Activated naive CD4-positive, alpha-beta T cell treated with anti-CD3 and anti-CD28 coated beads, Interleukin-2, amount 50 U/mL, for 72 hours (primary cell): ENCODE measurements around the gene CHID1. TPM values are rescaled to one million over a fixed set of nuclear protein-coding genes. Genes with fewer than 3 reads are reported as not detected.
A peak's percentile ranks its signal among the peaks of the same experiment; 100 is the strongest.

Experiments used
- ATAC-seq, 2 donors: fragments of 150-1000 bp; cut with Tn5 transposase; 2 replicates each; pipeline ENCODE4 v1.10.0; 2021; ENCODE audit warnings: mild to moderate bottlenecking in 2 of 2, moderate library complexity in 2 of 2
- DNase-seq, 2 donors: peaks; one replicate each; pipeline ENCODE4 v3.0.0; 2021 to 2022; ENCODE audit warnings: low spot score in 2 of 2
- H3K27ac Mint-ChIP-seq, 2 donors: one replicate each; pipeline ENCODE4 v1.8.0; 2022; ENCODE audit warnings: mild to moderate bottlenecking in 2 of 2, mixed read lengths in 2 of 2
- H3K36me3 Mint-ChIP-seq, 2 donors: one replicate each; pipeline ENCODE4 v1.8.0; 2022; ENCODE audit warnings: mixed read lengths in 2 of 2
- H3K9me3 Mint-ChIP-seq, 2 donors: one replicate each; pipeline ENCODE4 v1.8.0; 2022; ENCODE audit warnings: mixed read lengths in 2 of 2
- total RNA-seq, 2 donors: library from RNA; stranded (reverse); gene quantifications; one replicate each; pipeline ENCODE4 v1.2.3, GENCODE V29; 2022

CHID1 gene
- total RNA-seq, 2 donors from 2014 or later, result 49.1 to 62.6 TPM

DNA sequence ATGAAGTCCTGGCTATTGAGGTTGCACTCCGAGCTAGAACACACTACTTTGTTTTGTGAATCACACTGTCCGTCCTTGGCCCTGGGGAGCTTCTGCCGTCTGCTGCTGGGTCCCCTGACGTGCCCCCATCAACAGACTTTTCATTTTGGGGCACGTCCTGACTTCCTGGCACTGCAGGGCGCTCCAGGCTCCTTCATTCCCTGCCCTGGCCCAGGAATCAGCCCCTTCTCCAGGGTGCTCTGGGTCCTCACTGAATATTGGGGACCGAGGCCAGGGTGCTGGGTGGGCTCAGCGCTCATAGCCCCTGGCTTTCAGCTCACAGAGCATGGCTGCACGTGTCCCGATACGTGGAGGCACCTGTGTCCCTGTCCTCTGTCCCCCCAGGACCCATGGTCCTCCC, 45.7 kb downstream of the CHID1 start:
- Mint-ChIP-seq H3K36me3 (no peaks in the 10 kb centered on the region), H3K27ac (peak overlapping the region in 1 of 2 donors; percentile 36), H3K9me3 (no peaks in the 10 kb centered on the region)
- DNase-seq, result no peak
- ATAC-seq, result no peak

DNA sequence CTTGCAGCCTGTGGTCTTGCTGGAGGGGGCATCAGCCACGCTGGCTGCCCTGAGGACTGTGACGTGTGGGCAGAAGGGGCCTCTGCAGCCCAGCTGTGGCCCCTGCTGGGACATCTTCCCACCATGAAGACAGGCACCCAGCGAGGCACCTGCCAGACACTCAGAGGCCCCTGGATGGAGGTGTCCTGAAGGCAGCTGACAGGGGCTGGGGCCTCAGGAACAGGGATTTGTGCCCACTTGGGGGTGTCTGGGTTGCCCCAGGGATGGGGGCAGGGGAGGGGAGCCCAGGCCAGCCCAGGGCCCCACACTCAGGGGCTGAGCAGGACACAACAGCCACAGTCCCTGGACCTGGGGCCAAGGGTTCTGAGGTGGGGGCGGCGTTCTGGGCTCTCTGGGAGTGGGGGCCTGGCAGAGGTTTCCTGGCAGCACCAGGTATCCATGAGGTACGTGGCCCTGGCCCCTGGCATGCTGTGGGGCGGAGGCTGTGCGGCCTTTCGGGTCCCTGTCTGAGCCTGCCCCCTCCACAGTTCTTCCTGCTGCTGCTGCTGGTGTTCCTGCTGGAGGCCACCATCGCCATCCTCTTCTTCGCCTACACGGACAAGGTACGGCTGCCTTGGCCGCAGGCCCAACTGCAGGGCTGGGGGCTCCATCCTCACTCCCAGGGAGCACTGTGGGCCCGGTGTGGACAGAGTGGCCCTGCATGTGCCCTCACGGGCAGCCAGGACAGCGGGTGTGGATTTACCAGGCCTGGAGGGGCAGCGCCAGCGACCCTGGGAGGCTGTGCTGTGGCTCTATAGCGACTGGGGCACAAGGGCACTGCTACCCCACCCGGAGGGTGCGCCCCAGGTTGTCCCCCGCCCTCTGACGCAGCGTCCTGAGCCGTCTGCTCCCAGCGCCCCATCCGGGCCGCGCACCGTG, 46.4 kb downstream of the CHID1 start:
- Mint-ChIP-seq H3K36me3 (no peaks in the 10 kb centered on the region), H3K27ac (no peak overlapping the region), H3K9me3 (no peaks in the 10 kb centered on the region)
- DNase-seq, result no peak
- ATAC-seq, result no peak

DNA sequence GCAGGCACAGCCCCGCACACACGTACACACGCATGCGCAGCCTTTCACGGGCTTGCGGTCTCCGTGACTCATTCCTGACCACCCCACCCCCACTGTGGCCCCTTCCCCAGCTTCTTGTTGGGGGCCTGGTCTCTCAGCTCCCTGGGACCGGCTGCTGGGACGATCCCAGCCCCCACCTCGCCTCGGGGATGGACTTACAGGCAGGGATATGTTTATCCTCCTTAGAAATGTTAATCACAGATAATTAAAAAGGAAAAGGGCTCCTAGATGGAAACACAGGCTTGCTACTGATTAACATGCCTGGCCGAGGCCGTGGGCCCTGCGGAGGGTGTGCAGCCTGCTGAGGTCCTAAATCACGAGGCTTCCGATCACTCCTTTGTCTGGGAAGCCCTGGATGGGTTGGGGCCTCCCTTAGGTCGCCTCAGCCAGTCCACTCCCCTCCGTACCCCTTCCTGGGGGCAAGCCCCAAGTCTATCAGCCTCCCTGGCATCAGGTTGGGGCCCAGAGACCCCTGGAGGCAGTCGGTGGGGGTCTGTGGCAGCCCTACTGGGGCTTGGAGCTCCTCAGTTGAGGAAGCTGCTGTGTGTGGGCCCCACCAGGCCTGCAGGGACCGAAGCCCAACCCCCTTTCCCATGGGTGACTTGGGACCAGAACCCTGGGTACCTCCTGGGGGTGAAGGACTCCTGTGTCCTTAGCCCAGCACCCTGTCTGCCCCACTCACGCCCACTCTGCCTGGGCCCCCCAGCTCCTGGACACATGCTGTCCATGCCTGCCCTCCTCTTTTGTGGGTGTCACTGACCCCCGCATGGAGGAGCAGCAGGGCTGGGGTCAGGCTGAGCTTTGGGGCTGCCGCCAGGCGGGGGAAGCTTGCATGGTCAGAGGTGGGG, 47.3 kb downstream of the CHID1 start:
- Mint-ChIP-seq H3K36me3 (no peaks in the 10 kb centered on the region), H3K9me3 (no peaks in the 10 kb centered on the region), H3K27ac (no peak overlapping the region)
- ATAC-seq (no peak), DNase-seq (no peak)

DNA sequence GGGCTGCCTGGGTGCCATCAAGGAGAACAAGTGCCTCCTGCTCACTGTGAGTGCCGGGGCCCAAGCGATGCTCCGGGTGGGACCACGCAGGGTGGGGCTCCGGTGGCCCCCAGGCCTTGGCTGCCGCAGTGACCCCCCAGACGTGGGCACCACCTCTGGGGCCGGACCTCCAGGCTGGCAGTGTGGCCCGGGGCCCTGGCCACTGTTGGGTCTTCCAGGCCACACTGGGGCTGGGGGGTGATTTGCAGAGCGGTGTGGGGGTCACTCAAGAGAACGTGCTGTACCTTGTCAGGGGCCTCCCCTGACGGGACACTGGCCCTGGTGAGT, 48.0 kb downstream of the CHID1 start:
- DNase-seq (no peak), ATAC-seq (no peak)
- Mint-ChIP-seq H3K27ac (no peak overlapping the region), H3K36me3 (no peaks in the 10 kb centered on the region), H3K9me3 (no peaks in the 10 kb centered on the region)

DNA sequence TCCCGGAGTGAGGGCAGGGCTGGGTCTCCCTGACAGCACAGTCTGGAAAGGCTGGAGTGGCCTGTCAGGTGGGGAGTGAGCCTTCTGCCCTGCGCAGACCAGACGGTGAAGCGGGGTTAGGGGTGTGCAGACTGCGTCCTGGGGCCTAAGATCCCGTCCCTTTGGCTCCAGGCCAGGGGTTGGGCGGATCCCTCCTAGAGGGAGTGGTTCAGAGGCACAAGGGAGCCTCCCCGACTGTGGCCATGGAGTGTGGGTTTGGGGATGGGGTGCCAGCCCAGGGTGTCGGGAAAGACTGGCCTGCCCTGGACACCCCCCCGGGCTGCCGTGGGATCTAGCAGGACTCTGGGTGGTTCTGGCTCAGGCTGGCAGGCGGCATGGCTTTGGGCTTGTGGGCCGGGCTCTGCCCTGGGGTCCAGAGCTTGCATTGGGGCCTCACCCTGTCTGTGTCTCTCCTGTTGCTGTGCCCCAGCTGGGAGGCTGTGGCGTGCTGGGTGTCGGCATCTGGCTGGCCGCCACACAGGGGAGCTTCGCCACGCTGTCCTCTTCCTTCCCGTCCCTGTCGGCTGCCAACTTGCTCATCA, 48.4 kb downstream of the CHID1 start:
- peak overlapping the region; percentile 57 to 79 for H3K27ac Mint-ChIP-seq
- no peaks in the 10 kb centered on the region for H3K9me3 Mint-ChIP-seq
- ATAC-seq (no peak), DNase-seq (no peak)
- no peaks in the 10 kb centered on the region for H3K36me3 Mint-ChIP-seq

DNA sequence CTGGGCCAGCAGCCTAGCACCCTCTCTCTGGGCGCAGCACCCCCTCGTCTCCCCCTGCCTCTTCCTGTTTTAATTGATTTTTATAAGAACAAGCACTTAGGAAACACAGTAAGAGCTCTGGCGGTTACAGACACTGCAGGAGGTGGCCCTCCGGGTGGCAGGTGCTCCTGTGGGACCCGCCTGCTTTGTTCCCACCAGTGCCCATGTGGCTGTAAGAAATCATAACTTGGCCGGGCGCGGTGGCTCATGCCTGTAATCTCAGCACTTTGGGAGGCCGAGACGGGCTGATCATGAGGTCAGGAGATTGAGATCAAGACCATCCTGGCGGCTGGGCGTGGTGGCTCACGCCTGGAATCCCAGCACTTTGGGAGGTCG, 49.5 kb downstream of the CHID1 start:
- H3K27ac Mint-ChIP-seq, result peak overlapping the region; percentile 57 to 90
- ATAC-seq, result no peak
- no peaks in the 10 kb centered on the region for H3K9me3 Mint-ChIP-seq
- DNase-seq, result no peak
- H3K36me3 Mint-ChIP-seq, result no peaks in the 10 kb centered on the region

DNA sequence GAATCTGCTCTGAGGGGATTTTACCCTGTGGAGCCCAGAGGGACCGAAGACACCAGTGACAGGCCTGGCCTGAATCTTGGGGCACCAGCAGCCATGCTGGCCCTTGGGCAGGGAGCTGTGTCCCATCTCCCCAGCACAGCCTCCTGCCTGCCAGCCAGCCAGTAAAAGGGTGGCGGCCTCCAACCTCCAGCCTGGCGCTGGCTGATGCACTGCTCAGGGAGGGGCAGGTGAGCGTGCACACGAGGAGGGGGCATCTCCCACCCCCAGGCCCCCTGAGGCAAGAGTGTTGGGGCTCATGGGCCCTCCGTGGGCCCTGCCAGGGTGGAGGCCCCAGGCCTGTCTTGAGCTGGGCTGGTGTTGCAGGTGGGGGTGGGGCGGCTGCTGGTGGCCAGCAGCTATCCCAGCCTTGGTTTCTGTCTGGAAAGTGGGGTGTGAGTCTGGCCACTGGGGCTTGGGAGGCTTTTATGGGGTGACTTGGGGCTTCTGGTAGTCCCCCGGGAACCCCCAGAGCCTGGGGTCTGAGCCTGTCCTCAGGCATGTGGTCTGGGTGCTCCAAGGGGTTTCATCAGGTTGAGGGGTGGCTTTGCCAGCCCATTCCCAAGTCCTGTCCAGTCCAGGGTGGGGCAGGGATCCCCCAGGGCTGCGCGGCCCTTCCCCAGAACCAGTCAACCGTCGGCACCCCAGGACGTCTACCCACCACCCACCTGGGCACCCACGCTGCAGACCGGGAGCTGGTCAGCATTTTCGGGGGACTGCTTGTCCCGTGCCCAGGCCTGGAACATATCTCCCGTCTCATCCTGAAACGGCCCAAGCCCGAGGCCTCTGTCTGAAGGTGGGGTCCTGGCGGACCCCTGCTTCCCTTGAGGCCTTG, 50.1 kb downstream of the CHID1 start:
- ATAC-seq (no peak), DNase-seq (no peak)
- H3K9me3 Mint-ChIP-seq, result no peaks in the 10 kb centered on the region
- H3K27ac Mint-ChIP-seq, result peak overlapping the region; percentile 57 to 90
- H3K36me3 Mint-ChIP-seq, result no peaks in the 10 kb centered on the region

DNA sequence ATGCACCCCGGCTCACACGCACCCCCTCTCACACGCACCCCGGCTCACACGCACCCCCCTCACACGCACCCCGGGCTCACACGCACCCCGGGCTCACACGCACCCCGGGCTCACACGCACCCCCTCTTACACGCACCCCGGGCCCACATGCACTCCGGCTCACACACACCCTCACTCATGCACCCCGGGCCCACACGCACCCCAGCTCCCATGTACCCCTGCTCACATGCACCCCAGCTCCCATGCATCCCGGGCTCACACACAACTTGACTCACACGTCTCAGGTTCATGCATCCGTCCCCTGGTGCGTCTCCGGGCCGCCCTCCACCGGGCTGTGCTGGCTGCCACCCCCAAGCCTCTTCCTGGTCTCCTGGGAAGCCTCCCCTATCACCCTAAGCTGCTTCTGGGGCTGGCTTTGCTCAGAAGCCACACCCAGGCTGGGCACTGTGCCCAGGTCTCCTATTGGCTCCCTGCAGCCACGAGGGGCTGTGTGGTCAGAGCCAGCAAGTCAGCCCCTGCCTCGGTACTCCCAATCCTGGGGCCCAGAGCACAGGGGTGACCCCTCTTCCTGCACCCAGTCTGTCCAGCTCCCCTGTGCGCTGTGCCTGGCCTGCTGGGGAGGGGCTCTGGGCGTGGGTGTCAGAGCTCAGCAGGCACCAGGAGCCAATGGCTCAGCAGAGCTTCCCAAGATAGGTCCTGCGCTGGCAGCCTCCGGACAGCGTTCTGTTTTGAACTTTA, 51.0 kb downstream of the CHID1 start:
- Mint-ChIP-seq H3K36me3 (no peaks in the 10 kb centered on the region), H3K27ac (no peak overlapping the region), H3K9me3 (no peaks in the 10 kb centered on the region)
- DNase-seq, result no peak
- peak in 1 of 2 donors; percentile 15 for ATAC-seq

DNA sequence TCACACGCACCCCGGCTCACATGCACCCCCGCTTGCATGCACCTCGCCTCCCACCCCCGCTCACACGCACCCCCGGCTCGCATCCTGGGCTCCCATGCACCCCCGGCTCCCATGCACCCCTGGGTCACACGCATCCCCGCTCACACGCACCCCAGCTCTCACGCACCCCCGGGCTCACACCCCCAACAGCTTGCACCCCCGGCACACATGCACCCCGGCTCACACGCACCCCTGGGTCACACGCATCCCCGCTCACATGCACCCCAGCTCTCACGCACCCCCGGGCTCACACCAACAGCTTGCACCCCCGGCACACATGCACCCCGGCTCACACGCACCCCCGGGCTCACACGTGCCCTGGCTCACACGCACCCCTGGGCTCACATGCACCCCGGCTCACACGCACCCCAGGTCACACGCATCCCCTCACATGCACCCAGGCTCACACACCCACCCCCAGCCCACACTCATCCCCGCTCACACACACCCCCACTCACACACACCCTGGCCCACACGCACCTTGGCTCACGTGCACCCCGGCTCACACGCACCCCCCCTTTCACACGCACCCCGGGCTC, 51.8 kb downstream of the CHID1 start:
- H3K9me3 Mint-ChIP-seq, result no peaks in the 10 kb centered on the region
- H3K27ac Mint-ChIP-seq, result no peak overlapping the region
- DNase-seq (no peak), ATAC-seq (no peak)
- H3K36me3 Mint-ChIP-seq, result no peaks in the 10 kb centered on the region

DNA sequence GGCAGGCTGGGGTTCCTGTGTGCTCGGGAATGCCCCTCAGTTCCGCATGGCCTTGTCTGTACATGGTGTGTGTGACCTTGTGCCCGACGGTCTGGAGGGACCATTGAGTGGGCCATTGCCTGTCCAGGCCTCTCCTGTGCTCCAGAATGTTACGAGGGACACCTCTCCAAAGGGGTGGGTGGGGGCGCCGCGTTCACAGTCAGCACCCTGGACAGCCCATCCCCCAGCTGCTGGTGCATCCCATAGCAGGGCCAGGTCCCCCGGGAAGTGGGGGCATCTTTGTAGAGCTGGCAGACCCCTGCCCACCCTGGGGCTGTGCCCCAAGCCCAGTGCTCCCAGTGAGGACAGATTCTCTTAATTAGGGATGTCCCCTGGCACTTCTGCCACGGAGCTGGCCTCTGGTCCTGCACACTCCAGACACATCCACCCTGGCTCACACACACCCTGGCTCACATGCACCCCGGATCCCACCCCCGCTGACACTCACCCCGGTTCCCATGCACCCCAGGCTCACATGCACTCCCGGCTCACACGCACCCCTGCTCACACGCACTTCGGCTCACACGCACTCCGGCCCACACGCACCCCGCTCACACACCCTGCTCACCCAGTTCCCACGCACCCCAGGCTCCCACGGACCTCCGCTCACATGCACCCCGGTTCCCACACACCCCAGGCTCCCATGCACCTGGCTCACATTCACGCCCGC, 52.4 kb downstream of the CHID1 start:
- no peaks in the 10 kb centered on the region for H3K9me3 Mint-ChIP-seq
- H3K36me3 Mint-ChIP-seq, result no peaks in the 10 kb centered on the region
- ATAC-seq, result no peak
- DNase-seq, result no peak
- H3K27ac Mint-ChIP-seq, result no peak overlapping the region

DNA sequence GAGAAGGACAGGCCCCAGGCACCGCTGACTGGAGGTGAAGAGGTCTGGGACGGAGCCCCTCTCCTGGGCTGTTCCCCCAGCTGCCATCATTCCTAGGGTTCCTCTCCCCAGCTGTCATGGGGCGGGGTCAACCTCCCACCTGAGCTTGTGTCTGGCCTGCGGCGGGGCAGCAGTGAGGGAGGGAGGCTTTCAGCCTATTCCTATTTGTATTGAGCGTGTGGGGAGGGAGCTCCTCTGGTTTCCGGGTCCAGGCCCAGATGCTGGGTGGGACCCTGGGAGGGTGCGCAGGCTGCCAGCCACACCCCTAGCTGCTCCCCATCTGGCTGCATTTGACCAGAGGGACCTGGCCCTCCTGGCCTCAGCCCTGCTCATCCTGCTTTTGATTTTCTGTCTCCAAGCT, 54.2 kb downstream of the CHID1 start:
- DNase-seq (no peak), ATAC-seq (no peak)
- Mint-ChIP-seq H3K9me3 (no peaks in the 10 kb centered on the region), H3K27ac (no peak overlapping the region), H3K36me3 (no peaks in the 10 kb centered on the region)

DNA sequence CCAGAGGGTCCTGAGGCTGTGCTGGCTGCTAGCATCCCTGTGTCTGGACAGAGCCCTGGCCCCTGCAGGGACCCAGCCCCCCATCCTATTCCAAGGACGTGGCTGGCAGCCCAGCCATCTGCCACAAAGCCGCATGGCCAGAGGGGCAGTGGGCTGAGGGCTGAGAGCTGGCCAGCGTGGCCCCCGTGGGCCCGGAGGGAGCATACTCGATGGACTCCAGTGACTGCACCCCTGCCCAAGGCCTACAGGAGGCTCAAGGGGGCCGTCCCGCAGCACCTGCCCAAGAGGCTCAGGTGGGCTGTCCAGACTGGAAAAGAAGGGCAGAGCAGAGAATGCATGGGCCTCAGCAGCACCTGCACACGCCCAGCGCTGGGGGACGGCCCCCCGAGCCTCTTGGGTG, 54.8 kb downstream of the CHID1 start:
- H3K36me3 Mint-ChIP-seq, result no peaks in the 10 kb centered on the region
- no peak for ATAC-seq
- H3K27ac Mint-ChIP-seq, result no peak overlapping the region
- no peak for DNase-seq
- no peaks in the 10 kb centered on the region for H3K9me3 Mint-ChIP-seq

DNA sequence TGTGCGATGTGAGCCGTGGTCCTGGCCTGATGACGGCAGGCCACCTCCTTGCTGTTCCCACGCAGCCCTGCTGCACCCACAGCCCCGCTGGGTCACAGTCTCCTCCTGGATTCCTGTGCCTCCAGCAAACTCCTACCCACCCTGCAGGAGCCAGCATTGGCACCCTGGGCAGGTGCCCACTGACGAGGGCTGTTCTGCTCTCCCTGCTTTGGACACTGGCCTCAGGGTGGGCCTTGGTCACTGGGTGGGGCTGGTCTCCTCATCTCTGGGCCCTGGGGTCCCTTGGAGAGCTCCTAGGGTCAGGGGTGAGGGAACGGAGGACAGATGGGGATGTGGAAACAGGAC, 55.3 kb downstream of the CHID1 start:
- Mint-ChIP-seq H3K9me3 (no peaks in the 10 kb centered on the region), H3K36me3 (no peaks in the 10 kb centered on the region), H3K27ac (no peak overlapping the region)
- DNase-seq (no peak), ATAC-seq (no peak)

DNA sequence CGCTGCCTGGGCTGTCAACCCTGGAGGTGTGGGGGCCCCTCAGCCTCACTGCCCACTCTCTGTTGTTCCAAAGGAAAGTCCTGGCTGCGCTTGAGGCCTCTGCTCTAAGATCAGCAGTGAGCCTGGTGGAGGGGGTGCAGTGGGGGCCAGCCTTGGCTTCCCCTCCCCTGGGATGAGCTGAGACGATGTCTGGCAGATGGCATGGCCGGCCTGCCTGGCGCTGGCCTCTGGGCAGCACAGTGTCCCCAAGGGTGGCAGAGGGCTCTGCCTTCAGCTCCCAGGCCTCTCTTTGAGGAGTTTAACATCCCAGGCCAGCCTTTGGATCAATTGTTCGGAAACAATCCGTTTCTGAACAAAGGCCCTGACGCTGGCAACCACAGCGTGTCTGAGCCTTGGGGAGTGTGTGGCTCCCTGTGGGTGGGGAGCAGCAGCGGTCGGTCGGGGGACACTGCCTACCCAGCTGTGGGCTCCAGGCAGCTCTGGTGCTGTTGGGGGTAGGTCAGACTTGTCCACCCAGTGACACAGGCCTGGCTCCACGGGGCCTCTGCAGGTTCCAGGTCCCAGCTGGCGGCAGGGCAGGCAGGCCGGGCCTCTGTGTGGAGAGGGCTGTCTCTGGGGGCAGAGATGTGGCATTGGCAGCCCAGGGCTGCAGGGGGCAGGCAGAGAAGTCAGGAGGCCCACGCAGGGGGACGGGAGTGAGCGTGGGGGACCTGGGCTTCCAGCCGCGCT, 55.8 kb downstream of the CHID1 start:
- H3K36me3 Mint-ChIP-seq, result no peaks in the 10 kb centered on the region
- no peak for DNase-seq
- H3K27ac Mint-ChIP-seq, result no peak overlapping the region
- no peak for ATAC-seq
- no peaks in the 10 kb centered on the region for H3K9me3 Mint-ChIP-seq
